GM18907 (cell line): ENCODE data around the gene C2CD4C.
"Not testable (repeated sequence)": the region's sequence is repeated elsewhere in the genome, so short reads cannot be mapped to it uniquely, and the experiment has no call there.

ENCODE experiments used
- ATAC-seq: cut with Tn5 transposase; IDR thresholded peaks from one replicate; pipeline ENCODE4 v1.9.1; 2021; ENCODE audit warnings: mild to moderate bottlenecking, moderate library complexity; ENCODE audit not compliant: unreplicated experiment

Gene C2CD4C

GRCh38 chr19:415292-415691 is 6.3 kb upstream of the C2CD4C start:
- ATAC-seq: no peak

GRCh38 chr19:413756-414420 is 4.9 kb upstream of the C2CD4C start:
- no peak for ATAC-seq

GRCh38 chr19:412356-413355 is 3.7 kb upstream of the C2CD4C start:
- ATAC-seq: no peak

- ATAC-seq: no peak
Observed at GRCh38 chr19:411723-412355, 2.9 kb upstream of the C2CD4C start.

GRCh38 chr19:411121-411722 is 2.3 kb upstream of the C2CD4C start:
- ATAC-seq: not testable (repeated sequence)

- no peak for ATAC-seq
Observed at GRCh38 chr19:410243-410781, 1.4 kb upstream of the C2CD4C start.

GRCh38 chr19:409516-410242 is 732 bp upstream of the C2CD4C start:
- ATAC-seq: no peak

GRCh38 chr19:408441-408901 is 476 bp downstream of the C2CD4C start:
- no peak for ATAC-seq

GRCh38 chr19:407511-408440 is 1.2 kb downstream of the C2CD4C start:
- no peak for ATAC-seq

GRCh38 chr19:406971-407510 is 1.9 kb downstream of the C2CD4C start:
- ATAC-seq: no peak

- ATAC-seq: no peak
Observed at GRCh38 chr19:406135-406781, 2.7 kb downstream of the C2CD4C start.

- ATAC-seq: no peak
Observed at GRCh38 chr19:405121-405965, 3.6 kb downstream of the C2CD4C start.

GRCh38 chr19:403221-404027 is 5.5 kb downstream of the C2CD4C start:
- ATAC-seq: no peak

- no peak for ATAC-seq
Observed at GRCh38 chr19:402786-403185, 6.2 kb downstream of the C2CD4C start.

GRCh38 chr19:401866-402511 is 7.0 kb downstream of the C2CD4C start:
- ATAC-seq: no peak
